IMR-90 (cell line): ENCODE results near the gene BLTP3B. TPM values are rescaled to one million over a fixed set of nuclear protein-coding genes. Genes with fewer than 3 reads are reported as not detected.

Source experiments
- ATAC-seq: fragments of 200-7000 bp; cut with Tn5 transposase; 2 replicates; pipeline ENCODE4 v1.9.1; 2020; ENCODE audit warnings: low read depth, mild to moderate bottlenecking, moderate library complexity
- BruUV-seq: library from RNA; stranded (reverse); fragments of 400-500 nt; replicated peaks from 2 replicates; lab custom pipeline; 2021; lab: Mats Ljungman, UMichigan
- CTCF ChIA-PET: fragments of 300-600 bp; formaldehyde crosslinking; extraction: SDS; loops from one replicate; lab custom pipeline; 2021; ENCODE audit warnings: antibody characterized with exemption; lab: Yijun Ruan, JAX
- POLR2A ChIA-PET: fragments of 300-600 bp; sonication (Branson Sonifier 250); formaldehyde crosslinking; loops from one replicate; lab custom pipeline; 2022; ENCODE audit warnings: antibody characterized with exemption; ENCODE audit not compliant: unreplicated experiment; lab: Charles Lee
- DNase-seq: peaks from one replicate; pipeline ENCODE4 v3.0.0; 2013
- H2AFZ ChIP-seq: replicated peaks from 2 replicates; pipeline ENCODE3; 2013; ENCODE audit warnings: low read length, mild to moderate bottlenecking; ENCODE audit not compliant: poor library complexity
- H2AK5ac ChIP-seq: 2 replicates; pipeline ENCODE4 v1.6.1; 2013; ENCODE audit warnings: low read depth, low read length, inconsistent platforms
- H2AK9ac ChIP-seq: replicated peaks from 2 replicates; pipeline ENCODE3; 2013; ENCODE audit warnings: mild to moderate bottlenecking, low read depth, low read length, moderate library complexity; ENCODE audit not compliant: poor library complexity
- H2BK120ac ChIP-seq: 2 replicates; pipeline ENCODE4 v1.6.1; 2013; ENCODE audit warnings: low read depth, low read length, inconsistent platforms
- H2BK15ac ChIP-seq: 3 replicates; pipeline ENCODE4 v1.6.1; 2013; ENCODE audit warnings: low read depth, low read length, inconsistent platforms
- H2BK20ac ChIP-seq: 2 replicates; pipeline ENCODE4 v1.6.1; 2013; ENCODE audit warnings: low read depth, mild to moderate bottlenecking, inconsistent platforms, low read length, moderate library complexity
- H2BK5ac ChIP-seq: 2 replicates; pipeline ENCODE4 v1.6.1; 2013; ENCODE audit warnings: mild to moderate bottlenecking, low read depth, low read length, inconsistent platforms; ENCODE audit not compliant: poor library complexity, severe bottlenecking
- H3K14ac ChIP-seq: replicated peaks from 2 replicates; pipeline ENCODE4 v1.6.1; 2013; ENCODE audit warnings: low read depth, low read length, inconsistent platforms
- H3K18ac ChIP-seq: 2 replicates; pipeline ENCODE4 v1.6.1; 2013; ENCODE audit warnings: low read depth, low read length, control low read depth
- H3K23ac ChIP-seq: 2 replicates; pipeline ENCODE4 v1.6.1; 2013; ENCODE audit warnings: low read depth, low read length, inconsistent platforms
- H3K27ac ChIP-seq: 2 replicates; pipeline ENCODE4 v1.5.1; 2013; ENCODE audit warnings: mild to moderate bottlenecking, control low read depth, low read length; ENCODE audit not compliant: insufficient read depth
- H3K27me3 ChIP-seq: 2 replicates; pipeline ENCODE4 v1.6.1; 2013; ENCODE audit warnings: low read length; ENCODE audit not compliant: control insufficient read depth, insufficient read depth
- H3K36me3 ChIP-seq: 2 replicates; pipeline ENCODE4 v1.6.1; 2013; ENCODE audit warnings: low read length, mixed read lengths; ENCODE audit not compliant: control insufficient read depth, insufficient read depth
- H3K4ac ChIP-seq: 2 replicates; pipeline ENCODE4 v1.6.1; 2013; ENCODE audit warnings: low read depth, low read length, inconsistent platforms
- H3K4me1 ChIP-seq: 2 replicates; pipeline ENCODE4 v1.6.1; 2013; ENCODE audit warnings: low read length, mixed read lengths; ENCODE audit not compliant: control insufficient read depth, insufficient read depth
- H3K4me2 ChIP-seq: 2 replicates; pipeline ENCODE4 v1.6.1; 2013; ENCODE audit warnings: low read depth, mild to moderate bottlenecking, control low read depth, low read length, moderate library complexity
- H3K4me3 ChIP-seq: 2 replicates; pipeline ENCODE4 v1.5.1; 2013; ENCODE audit warnings: low read depth, mild to moderate bottlenecking, control low read depth, low read length, moderate library complexity; ENCODE audit not compliant: insufficient read depth
- H3K56ac ChIP-seq: 2 replicates; pipeline ENCODE4 v1.6.1; 2013; ENCODE audit warnings: low read length, inconsistent platforms; ENCODE audit not compliant: insufficient read depth; ENCODE audit errors: extremely low read depth
- H3K79me1 ChIP-seq, 2 experiments: 2 replicates each; pipeline ENCODE4 v1.6.1; 2013; ENCODE audit warnings: low read length in 2 of 2, inconsistent platforms in 1 of 2, low read depth in 1 of 2
- H3K9ac ChIP-seq: 2 replicates; pipeline ENCODE4 v1.6.1; 2013; ENCODE audit warnings: low read depth, low read length, control low read depth
- H3K9me1 ChIP-seq: 2 replicates; pipeline ENCODE4 v1.6.1; 2013; ENCODE audit warnings: low read length, inconsistent platforms; ENCODE audit not compliant: insufficient read depth
- H3K9me3 ChIP-seq: 2 replicates; pipeline ENCODE4 v1.6.1; 2013; ENCODE audit warnings: low read length; ENCODE audit not compliant: control insufficient read depth, insufficient read depth
- H4K20me1 ChIP-seq: 2 replicates; pipeline ENCODE4 v1.6.1; 2013; ENCODE audit warnings: low read length, inconsistent platforms; ENCODE audit not compliant: insufficient read depth
- H4K5ac ChIP-seq: 2 replicates; pipeline ENCODE4 v1.6.1; 2013; ENCODE audit warnings: mild to moderate bottlenecking, low read depth, low read length, control low read depth
- H4K8ac ChIP-seq, 2 experiments: 2 replicates each; pipeline ENCODE4 v1.6.1; 2013; ENCODE audit warnings: low read depth in 2 of 2, low read length in 2 of 2, control low read depth in 1 of 2, inconsistent platforms in 1 of 2
- H4K91ac ChIP-seq: 2 replicates; pipeline ENCODE4 v1.6.1; 2013; ENCODE audit warnings: low read depth, low read length, inconsistent platforms; ENCODE audit not compliant: insufficient read depth
- RCOR1 ChIP-seq: IDR thresholded peaks from 2 replicates; pipeline ENCODE4 v1.6.1; 2012; ENCODE audit warnings: mild to moderate bottlenecking, low read length, improper control_type of control experiment; ENCODE audit not compliant: insufficient replicate concordance
- SMC3 ChIP-seq: fragments of 150-350 bp; IDR thresholded peaks from 2 replicates; pipeline ENCODE4 v1.6.1; 2016; ENCODE audit warnings: low read depth, mild to moderate bottlenecking, antibody characterized with exemption, low read length, moderate library complexity
- WGBS, 2 experiments: methylation state at CpG; one replicate each; pipeline versions ENCODE4 v1.1.5 to v1.1.7; 2013; ENCODE audit warnings: missing lambda C conversion rate in 2 of 2; ENCODE audit not compliant: insufficient read length in 1 of 2; ENCODE audit errors: extremely low coverage in 2 of 2; 5-methylcytosine and 5-hydroxymethylcytosine counted together
- dilution Hi-C: fragments of 300-500 bp; cut with HindIII; formaldehyde crosslinking; loops from one replicate; pipeline ENCODE4 v1.14.3; 2018; ENCODE audit warnings: low sequenced_read_pairs; ENCODE audit not compliant: unreplicated experiment
- in situ Hi-C: fragments of 300-500 bp; cut with MboI; formaldehyde crosslinking; loops from 3 replicates; pipeline ENCODE4 v1.14.3; 2019; ENCODE audit warnings: low sequenced_read_pairs, inconsistent platforms, mixed read lengths
- intact Hi-C: fragments of 100-400 bp; cut with micrococcal nuclease; formaldehyde crosslinking; loops from 2 replicates; pipeline ENCODE4 v1.10.0; 2022
- polyA plus RNA-seq, 3 experiments: library from polyadenylated mRNA; depleted of rRNA; stranded (reverse); fragments of >200 nt; gene quantifications; 2 replicates each; pipeline ENCODE4 v1.2.3, GENCODE V29; 2012; ENCODE audit warnings: low replicate concordance in 1 of 3
- total RNA-seq: library from RNA; depleted of rRNA; stranded (reverse); fragments of >200 nt; gene quantifications from 2 replicates; pipeline ENCODE4 v1.2.3, GENCODE V29; 2012

Gene BLTP3B
- total and polyA plus RNA-seq, 2 of the 4 experiments (the other 2 are of a cell fraction), result 8.9 to 38.7 TPM

DNA sequence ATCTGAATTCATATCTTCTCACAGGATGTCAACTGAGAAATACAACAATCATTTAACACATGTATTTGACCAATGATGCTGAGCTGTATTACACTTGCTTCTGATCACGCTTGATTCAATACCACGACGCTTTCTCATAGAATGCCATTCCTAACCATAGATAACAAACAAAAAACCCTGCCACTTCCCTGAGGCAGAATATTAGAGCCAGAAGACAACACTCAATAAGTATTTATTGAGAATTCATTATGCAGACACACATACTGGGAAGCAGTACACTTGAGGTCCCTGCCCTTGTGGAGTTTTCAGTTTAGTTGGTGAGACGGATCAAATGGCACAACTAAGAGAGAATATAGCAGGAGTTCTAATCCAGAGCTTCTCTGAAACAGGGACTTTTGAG, 32.4 kb downstream of the BLTP3B start:
- no peaks in the 10 kb centered on the region for H3K9me3 ChIP-seq
- BruUV-seq, result no TSS peak
- dilution Hi-C loops (no loop called here), in situ Hi-C loops (no loop called here), intact Hi-C loops (no loop called here)
- H3K27me3 ChIP-seq, result no peaks in the 10 kb centered on the region
- no peak overlapping the region for H3K27ac ChIP-seq
- H3K4me3 ChIP-seq, result no peak overlapping the region
- CTCF ChIA-PET, result no interaction called here
- no peak overlapping the region for H4K5ac ChIP-seq
- H3K9me1 ChIP-seq, result 0 out of 2 replicates have a peak, but pooled peaks cover 2% of the 10 kb centered on the region
- no peak overlapping the region for H2BK20ac ChIP-seq
- TF ChIP-seq RCOR1 (no peak), SMC3 (no peak)
- H3K4me2 ChIP-seq, result no peak overlapping the region
- no peak overlapping the region for H2BK5ac ChIP-seq
- peaks cover 20 to 24% of the 10 kb centered on the region in 2 experiments for H3K79me1 ChIP-seq
- no peak overlapping the region for H3K56ac ChIP-seq
- no peak overlapping the region for H4K8ac ChIP-seq
- DNase-seq (no peak), ATAC-seq (no peak; the same call in 1 of the 2 replicates)
- H3K23ac ChIP-seq, result no peak overlapping the region
- H2AFZ ChIP-seq, result no peak overlapping the region
- H2BK120ac ChIP-seq, result no peak overlapping the region
- H4K91ac ChIP-seq, result no peak overlapping the region
- H2AK9ac ChIP-seq, result no peak overlapping the region
- H3K36me3 ChIP-seq, result peaks cover 1% of the 10 kb centered on the region; the same call in 1 of the 2 replicates
- no peak overlapping the region for H2AK5ac ChIP-seq
- H2BK15ac ChIP-seq, result no peak overlapping the region
- H4K20me1 ChIP-seq, result peaks cover under 1% of the 10 kb centered on the region; the same call in 1 of the 2 replicates
- no peak overlapping the region for H3K18ac ChIP-seq
- no peak overlapping the region for H3K14ac ChIP-seq
- no peak overlapping the region for H3K9ac ChIP-seq
- H3K4ac ChIP-seq, result no peak overlapping the region
- POLR2A ChIA-PET, result no interaction called here
- 89% methylated on average over 1 of the region's 4 CpGs; no CpG with 5 or more reads in 1 of the 2 experiments for WGBS, 2 experiments
- no peaks in the 10 kb centered on the region for H3K4me1 ChIP-seq
